NCI-H146 treated with DMSO at 0.1 percent for 48 hours (cell line): ENCODE results near the gene QSER1.
A peak's percentile ranks its signal among the peaks of the same experiment; 100 is the strongest.
"Not testable (repeated sequence)": the region's sequence is repeated elsewhere in the genome, so short reads cannot be mapped to it uniquely, and the experiment has no call there.

Experiments
- DNase-seq: peaks from one replicate; lab custom pipeline; 2025; ENCODE audit not compliant: unreplicated experiment; lab: John Stamatoyannopoulos, UW

QSER1 gene

DNA sequence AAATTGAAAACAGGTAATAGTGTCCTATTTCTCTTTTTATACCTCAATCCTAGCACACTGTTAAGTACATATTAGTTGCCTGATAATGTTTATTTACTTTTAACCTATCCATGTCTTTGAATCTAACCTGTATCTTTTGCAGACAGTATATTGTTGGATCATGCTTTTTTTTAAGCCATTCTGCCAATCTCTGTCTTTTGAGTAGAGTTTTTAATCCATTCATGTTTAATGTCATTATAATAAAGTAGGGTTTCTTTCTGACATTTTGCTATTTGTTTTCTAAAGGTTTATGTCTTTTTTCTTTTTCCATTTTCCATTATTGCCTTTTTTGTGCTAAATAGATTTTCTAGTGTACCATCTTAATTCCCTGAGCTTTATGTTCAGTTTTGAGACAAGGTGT lies 99.3 kb downstream of the QSER1 start:
- no peak for DNase-seq

DNA sequence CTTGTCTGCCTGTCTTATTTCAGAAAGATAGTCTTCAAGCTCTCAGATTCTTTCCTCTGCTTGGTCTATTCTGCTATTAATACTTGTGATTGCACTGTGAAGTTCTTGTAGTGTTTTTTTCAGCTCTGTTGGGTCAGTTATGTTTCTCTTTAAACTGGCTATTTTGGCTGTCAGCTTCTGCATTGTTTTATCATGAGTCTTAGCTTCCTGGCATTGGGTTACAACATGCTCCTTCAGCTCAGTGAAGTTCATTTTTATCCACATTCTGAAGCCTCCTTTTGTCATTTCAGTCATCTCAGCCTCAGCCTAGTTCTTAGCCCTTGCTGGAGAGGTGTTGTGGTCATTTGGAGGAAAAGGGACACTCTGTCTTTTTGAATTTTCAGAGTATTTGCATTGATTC lies 107.6 kb downstream of the QSER1 start:
- no peak for DNase-seq

DNA sequence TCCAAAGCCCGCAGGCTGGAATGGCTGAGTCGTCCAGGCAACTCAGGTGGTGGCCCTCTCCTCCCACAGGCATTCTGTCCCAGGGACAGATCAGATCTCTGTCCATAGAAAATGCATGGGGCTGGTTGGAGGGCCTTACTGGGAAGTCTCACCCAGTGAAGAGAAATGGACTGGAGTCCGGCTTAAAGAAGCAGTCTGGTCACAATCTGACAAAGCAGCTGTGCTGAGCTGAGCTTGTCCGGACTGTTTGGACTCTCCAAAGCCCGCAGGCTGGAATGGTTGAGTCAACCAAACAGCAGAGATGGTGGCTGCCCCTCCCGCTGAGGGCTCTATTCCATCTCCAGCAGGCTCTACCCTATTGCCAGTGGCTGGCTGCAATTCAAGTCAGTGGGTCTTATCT lies 108.7 kb downstream of the QSER1 start:
- DNase-seq, result no peak

DNA sequence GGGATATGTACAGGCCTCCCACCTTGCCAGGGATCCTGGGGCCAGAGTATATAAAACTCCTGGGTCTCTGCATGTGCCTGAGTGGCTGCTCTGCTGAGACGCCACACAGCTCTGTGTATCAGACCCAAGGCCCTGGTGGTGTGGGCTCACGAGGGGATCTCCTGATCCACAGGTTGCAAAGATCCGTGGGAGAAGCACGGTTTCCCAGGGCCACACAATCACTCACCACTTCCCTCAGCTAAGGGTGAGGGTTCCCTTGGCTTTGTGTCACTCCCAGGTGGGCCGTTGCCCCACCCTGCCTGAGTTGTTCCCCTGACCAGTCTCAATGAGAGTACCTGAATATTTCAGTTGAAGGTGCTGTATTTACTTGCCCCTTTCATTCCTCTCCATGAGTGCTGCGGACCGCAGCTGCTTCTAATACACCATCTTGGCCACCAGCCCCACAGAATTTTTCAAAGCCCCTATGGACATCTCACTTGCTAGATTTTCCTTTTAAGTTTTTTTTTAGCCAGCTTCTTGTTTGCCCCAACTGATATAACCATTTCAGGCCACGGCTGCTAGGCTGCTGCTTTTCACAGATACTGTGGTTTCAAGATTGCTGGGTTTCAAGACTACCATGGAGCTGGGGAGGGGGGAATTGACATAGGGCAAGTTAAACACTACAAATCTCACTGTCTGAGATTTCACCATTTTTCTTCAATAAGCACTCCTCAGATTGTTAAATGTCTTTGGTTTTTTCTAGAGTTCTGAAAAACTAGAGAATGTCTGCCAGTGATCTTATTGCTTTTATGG lies 109.3 kb downstream of the QSER1 start:
- no peak for DNase-seq

DNA sequence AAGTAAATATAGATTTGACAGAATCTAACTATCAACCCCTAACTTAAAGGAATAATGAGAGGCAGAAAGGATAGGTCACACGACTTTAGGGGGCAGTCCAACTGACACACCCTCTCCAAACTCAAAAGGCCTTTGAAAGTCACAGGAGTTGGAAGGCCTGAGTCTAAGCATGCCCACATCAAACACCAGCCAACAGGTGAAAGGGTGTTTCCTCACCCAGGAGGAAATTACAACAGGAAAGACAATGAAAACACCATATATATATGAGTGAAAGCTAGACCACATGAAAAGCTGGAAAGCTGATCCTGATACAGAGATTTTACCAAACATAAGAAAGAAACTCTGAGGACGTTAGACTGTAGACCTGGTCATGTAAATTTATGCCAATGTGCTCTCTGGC lies 112.6 kb downstream of the QSER1 start:
- no peak for DNase-seq

DNA sequence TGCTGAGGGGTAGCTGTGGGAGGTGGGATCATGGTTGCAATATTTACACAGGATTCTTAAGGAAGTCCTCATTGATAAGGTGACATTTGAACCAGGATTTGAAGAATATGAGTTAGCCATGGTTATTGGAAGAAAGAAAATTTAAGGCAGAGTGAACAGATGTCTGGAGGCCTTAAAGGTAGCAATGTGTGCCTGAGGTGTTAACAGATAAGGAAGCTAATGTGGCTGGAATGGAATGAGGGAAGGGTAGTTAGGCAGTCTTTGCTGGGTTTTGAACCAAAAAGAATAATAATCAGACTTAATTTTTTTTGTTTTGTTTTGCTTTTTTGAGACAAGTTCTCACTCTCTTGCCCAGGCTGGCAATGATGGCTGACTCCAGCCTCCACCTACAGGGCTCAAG lies 113.4 kb downstream of the QSER1 start:
- DNase-seq, result no peak

DNA sequence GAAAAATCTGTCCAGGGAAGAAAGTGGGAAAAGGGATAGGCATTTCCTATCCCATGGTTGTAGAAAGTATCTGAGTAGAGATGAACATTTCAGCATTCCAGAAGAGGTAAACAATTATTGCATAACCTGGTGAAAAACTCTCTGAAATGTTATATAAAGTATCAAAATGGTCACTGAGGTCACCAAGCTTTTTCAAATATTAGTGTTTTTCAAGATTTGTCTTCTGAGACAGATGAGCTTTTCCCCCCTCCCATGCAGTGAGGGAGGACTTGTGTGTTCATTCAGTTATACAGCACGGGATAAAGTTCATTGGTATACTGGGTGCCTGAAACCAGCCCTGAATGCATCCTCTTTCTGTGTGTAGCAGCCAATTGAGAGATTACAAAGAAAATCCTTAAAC lies 121.1 kb downstream of the QSER1 start:
- no peak for DNase-seq

DNA sequence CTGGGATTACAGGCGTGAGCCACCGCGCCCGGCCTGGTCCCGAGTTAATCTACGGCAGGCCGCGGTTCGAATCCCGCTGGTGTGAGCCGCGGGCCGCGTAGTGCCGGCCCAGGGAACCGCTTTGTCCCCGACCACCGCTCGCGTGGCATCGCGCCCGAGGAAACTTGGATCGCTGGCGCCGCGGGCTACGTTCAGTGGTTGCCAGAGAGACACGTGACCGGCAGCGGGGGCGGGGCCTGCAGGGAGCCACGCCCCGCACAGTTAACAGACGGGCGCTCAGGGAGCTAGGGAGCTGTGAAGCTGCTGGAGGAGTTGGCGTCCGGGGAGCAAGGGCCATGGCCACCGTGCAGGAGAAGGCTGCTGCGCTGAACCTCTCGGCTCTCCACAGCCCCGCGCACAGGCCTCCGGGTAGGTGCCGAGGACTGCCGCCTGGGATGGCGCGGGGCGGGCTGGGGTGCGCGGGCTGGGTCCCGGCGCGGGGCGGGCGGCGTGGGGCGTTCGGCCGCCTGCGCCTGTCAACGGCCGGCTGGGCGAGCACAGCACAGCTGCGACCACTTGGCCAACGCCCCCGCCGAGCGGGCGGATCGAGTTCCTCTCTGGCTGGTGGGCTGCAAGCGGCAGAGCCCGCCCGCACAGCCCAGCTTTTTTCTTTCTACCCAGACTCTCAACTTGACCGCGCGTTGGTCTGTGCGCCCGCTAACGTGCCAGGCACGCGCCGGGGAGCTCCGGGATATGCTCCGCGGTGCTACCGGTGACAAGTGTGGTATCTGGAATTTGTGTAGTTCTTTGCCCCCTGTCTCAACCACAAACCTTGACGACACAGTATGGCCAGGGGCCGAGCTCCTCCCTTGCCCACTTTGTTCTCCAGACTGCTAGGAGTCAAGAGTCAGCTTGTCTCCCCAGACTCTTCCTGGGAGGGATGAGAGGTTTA lies 123.3 kb downstream of the QSER1 start, which contains the start of gene DEPDC7:
DEPDC7 (plus strand) TSS at position 258 of the 931 bp plus-strand sequence; CDS start at position 336, 78 bp downstream.
- peak; percentile 87 for DNase-seq

DNA sequence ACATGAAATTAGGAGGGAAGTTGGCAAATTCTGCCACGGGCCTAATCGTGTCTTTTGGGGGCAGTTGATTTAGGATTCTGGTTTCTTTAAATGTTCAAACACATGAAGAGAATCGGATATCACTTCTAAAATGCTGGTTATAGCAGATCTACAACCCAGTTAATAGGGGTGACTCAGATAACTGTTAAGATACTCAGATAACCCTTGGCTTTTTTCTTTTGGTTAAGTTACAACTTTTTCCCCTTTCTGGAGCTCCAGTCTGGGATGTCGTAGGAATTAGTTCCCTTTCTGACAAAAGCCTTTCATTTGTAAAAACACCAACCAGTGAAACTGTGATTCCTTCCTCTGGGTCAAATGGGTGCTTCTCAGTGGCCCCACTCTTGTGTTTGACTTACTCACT lies 124.0 kb downstream of the QSER1 start:
- no peak for DNase-seq

DNA sequence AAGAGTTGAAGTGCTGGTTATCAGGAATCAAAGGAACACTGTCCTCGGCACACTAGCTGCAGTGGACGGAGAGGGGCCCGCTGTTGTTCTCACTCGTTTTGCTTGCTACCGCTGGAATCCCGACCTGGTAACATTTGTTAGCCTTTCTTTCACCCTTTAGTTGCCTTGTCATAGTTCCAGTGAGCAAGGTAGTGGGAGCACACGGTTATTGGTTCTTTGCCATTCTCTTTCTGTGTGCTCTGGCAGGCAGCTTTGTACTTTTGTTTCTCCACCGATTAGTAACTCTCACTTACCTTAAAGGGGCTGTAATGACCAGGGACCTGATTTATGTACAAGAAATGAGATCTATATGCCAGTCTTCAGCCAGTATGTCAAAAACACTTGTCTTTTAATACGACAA lies 124.9 kb downstream of the QSER1 start:
- no peak for DNase-seq

DNA sequence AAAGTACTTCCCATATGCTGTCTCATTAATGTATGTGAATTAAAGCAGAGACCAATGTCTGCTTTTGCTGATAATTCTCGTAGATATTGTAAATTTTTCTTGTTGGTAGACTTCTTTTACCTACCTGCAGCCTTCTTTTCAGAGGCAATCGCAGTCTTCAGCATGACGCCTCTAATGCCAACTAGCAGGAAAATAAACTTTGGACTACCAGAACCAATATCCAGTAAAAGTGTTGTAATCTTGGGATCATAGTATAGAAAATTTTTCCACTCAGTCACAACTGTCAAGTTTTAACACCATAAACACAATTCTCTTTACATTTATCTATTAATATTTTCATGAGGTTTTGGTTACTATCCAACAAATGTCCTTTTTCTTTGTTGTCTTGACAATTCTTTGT lies 125.4 kb downstream of the QSER1 start:
- DNase-seq, result no peak

DNA sequence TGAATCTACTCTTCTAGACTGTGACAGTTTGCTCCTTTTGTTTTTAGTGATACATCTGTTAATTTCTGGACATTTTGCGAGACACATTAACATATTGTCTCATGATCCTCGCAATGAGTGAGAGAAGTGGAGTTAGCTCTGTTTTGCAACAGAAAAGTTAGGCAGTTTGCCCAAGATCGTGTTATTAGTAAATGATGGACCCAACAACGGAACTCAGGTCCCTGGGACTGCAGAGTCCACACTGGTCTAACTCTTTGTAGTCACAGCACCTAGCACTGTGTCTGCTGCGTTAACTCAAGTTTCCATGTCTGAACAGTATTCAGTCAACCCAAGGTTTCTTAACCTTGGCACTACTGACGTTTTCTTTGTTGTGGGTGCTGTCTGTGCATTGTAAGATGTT lies 126.2 kb downstream of the QSER1 start:
- DNase-seq, result no peak

DNA sequence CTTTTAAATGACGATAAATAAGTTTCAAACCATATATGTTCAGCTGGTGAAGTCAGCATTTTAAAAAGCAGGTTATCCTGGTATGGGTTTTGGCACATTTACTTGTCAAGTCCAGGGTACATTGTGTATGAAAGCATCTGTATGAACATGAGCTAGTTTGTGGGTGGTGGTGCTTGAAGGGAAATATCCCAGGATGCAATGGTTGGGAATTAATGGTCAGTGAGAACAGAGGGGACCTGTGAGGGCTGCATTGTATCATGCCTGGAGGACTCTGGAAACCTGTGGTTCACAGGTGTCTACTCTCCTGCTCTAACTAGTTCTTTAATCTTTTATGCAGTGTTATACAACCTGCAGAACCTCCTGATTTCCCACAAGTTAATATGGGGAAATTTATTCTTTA lies 128.9 kb downstream of the QSER1 start:
- no peak for DNase-seq

DNA sequence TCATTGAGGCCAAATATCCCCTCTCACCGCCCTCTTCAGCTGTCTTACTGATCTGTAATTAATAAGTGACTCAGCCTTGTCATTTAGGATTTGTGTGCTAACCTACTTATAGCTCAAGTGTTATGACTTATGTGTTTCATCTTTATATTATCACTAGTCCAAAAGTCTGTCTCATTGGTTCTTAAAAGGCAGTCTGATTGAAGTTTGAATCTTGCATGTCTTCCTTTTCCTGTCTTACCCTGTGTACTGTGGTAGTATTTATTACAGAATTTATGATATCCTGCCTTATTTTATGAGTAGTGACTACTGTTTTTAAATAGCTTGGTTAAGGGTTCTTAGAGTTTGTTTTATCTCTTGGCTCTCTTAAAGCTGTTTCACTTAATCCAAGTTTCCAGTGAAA lies 129.3 kb downstream of the QSER1 start:
- no peak for DNase-seq

DNA sequence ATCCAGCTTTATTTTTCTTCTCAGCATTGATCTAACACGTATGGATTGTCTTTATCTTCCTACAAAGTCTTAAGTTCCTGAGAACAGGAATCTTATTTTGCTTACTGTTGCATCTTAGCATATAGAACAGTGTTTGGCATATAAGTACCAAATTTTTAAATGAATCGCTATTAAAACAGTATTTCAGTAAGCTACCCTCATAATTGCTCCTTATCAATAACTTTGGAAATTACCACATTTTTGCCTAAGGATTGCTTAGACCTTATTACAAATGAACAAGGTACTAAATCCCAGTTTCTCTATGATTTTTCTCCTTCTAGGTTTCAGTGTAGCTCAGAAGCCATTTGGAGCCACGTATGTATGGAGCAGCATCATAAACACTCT lies 132.7 kb downstream of the QSER1 start:
- no peak for DNase-seq

DNA sequence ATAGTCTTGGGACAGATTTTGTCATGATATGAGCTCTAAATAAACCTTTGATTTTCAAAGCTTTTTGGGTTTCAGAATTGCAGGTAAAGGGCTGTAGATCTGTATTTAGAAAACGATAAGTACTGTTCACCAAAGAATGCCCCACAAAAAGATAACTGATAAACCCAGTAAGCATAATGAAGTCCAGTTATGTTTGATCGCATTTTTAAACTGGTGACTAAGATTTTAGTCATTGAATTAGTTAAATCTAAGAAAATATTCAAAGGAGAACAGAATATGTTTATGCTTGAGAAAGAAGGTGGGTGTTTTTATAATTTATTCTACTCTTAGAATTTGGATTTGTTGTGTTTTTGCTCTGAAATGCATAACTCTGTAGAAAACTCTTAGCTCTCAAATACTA lies 134.6 kb downstream of the QSER1 start:
- no peak for DNase-seq

DNA sequence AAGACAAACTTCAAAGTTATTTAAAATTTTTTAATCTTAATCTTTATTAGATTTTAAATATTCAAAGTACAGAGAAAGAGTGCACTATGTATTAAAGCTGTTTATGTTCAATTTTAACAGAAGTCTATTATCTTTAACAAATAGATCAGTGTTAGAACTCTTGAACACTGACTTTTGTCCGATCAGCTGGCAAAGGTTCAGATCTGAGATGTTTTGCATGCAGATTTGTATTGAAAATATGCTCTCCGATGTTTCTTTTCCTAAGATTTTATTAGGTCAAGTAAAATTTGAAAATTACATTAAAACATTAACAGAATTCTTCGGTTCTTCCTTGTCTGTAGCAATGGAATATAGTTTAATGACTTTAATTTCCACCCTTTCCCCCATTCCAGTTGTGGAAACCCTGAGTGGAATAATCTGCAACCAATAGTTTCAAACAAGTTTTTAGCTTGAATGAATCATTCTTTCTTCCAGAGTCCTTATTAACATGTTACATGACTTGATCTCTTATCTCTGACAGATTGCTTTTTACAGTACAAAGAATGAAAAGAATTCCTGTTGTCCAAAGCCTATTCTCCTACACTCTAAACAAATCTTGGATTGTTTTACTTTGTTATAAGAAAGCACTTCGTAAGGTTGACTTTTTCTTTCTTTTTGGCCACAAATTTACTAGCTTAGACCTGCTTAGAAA lies 135.4 kb downstream of the QSER1 start:
- no peak for DNase-seq

DNA sequence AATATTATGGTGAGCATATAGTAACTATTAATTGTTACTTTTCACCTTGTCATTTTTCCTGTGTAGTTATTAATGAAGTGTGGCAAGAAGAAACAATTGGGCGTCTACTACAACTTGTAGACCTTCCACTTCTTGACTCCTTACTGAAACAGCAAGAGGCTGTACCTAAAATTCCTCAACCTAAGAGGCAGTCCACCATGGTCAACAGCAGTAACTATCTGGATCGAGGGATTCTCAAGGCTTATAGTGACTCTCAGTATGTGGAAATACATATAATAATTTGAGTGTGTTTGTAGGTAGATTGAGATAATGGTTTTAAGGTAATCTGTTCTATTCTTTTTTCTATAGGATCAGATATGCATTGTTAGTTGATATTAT lies 135.9 kb downstream of the QSER1 start:
- no peak for DNase-seq

DNA sequence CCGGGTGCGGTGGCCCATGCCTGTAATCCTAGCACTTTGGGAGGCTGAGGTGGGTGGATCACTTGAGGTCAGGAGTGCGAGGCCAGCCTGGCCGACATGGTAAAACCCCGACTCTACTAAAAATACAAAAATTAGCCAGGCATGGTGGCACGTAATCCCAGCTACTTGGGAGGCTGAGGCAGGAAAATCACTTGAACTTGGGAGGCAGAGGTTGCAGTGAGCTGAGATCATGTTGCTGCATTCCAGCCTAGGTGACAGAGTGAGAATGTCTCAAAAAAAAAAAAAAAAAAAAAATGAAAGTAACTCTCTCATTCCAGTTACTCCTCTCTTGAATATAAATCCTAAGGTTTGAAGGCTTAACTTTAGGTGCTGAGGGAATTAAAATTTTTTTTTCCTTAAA lies 136.6 kb downstream of the QSER1 start:
- DNase-seq, result not testable (repeated sequence)
